COLO668 (cell line): ENCODE data around the gene KRT86.
"Not testable (repeated sequence)": the region's sequence is repeated elsewhere in the genome, so short reads cannot be mapped to it uniquely, and the experiment has no call there.

Experiments
- DNase-seq: peaks from one replicate; lab custom pipeline; 2025; ENCODE audit not compliant: unreplicated experiment; lab: John Stamatoyannopoulos, UW

The KRT86 gene

DNA sequence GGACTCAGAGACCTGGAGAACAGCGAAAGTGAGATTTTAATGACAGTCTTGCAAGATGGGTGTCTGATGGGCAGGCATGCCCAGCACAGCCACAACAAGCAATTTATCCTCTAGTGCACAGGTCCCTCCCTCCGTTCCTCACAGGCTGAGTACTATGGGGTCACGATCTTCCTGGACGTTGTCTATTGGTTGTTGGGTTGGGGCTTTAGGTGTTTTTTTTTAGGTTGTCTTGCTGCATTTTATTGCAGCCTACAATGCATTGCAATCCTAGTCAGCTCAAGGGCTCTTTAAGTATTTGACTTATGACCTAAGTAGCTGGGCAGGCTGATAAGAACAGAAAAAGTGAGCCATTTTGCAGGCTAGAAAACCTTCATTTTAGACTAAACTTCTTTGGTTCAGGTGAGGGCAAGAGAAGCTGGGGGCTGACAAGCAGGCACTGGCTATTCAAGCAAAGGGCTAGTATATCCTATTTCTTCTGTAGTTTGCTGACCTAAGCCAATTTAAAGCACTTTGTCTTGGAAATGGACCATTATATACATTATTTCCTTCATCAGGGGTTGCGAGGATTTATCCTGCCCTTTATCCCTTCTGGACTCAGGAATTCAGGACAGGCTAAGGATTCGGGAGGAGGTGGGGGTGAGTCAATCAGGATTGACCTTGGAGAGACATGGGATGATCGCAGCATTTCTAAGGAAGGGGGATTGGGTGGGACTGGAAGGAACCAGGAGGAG, 35.4 kb upstream of the KRT86 start:
- no peak for DNase-seq

DNA sequence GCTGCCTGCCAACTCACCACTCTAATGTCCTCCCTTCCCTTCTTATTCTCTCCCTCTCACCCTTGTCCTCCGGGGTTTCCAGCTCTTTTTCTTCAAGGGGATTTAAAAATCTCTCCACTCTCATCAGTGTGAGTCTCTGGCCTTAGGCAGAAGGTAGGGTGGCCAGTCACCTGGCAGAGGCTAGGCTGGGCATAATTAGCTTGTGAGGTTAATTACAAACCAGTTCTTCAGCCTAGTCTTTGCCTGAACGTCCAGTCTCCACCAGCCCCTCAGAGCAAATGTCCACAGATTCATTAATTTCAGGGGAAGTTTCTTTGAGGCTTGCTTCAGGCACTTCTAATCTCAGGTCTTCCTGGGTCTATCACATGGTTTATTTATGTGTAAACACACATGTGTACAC, 34.7 kb upstream of the KRT86 start:
- DNase-seq: no peak

DNA sequence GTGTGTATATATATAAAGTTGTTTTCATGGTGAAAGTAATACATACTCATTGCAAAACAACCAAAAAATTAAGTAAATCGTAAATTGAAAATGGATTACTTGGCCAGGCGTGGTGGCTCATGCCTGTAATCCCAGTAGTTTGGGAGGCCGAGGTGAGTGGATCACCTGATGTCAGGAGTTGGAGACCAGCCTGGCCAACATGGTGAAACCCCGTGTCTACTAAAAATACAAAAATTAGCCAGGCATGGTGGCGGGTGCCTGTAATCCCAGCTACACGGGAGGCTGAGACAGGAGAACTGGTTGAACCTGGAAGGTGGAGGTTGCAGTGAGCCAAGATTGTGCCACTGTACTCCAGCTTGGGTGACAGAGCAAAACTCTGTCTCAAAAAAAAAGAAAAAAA, 34.2 kb upstream of the KRT86 start:
- not testable (repeated sequence) for DNase-seq

DNA sequence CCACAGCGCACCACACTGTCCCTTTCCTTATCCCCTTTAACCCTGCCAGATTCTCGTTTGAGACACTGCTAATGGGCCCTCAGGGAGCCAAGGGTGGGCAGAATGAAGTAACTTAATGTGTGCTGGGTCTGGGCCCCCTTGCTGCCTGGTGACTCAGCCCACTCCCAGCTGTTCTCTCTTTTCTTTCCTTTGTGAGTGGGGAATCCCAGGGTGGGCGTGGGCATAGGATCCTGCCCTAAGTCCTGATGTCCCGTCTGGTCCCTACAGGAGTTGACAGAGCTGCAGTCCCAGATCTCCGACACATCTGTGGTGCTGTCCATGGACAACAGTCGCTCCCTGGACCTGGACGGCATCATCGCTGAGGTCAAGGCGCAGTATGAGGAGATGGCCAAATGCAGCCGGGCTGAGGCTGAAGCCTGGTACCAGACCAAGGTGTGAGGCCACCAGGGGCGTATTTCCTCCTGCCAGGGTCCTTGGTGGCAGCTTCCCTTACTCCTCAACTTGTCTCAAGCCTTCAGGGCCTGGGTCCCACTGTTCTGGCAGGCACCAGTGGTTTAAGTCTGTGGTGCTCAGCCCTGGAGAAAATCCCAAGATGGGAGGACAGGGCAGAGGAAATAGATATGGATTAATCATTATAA, 33.1 kb upstream of the KRT86 start:
- DNase-seq: no peak

DNA sequence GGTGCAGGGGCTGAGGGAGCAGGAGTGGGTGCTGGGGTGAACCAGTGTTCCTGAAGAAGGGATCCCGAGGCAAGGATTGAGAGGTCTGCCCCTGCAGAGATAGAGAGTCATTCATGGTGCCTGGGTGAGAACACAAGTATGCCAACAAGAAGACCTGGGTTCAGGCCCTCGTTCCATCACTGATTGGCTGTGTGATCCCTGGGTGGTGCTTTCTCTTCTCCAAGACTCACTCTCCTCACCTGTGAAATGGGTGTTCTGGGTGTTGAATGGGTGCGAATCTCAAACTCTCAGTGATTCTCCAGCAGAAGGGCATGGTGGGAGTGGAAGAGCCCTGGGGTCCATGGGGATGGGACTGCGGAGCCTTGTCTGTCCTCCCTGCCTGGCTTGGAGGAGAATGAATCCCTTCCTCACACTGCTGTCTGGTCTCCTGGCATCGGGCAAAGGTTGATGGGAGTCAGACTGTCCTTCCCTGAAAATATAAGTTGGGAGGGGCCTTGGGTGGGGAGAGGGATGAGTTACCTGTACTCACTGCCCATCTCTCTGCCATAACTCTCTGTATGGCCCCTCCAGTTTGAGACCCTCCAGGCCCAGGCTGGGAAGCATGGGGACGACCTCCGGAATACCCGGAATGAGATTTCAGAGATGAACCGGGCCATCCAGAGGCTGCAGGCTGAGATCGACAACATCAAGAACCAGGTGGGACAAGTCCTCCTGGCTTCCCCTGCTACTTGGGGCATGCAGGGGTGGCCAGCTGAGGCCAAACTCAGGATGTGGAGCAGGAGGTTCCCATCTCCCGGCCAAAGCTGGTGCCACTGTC, 31.8 kb upstream of the KRT86 start:
- no peak for DNase-seq

DNA sequence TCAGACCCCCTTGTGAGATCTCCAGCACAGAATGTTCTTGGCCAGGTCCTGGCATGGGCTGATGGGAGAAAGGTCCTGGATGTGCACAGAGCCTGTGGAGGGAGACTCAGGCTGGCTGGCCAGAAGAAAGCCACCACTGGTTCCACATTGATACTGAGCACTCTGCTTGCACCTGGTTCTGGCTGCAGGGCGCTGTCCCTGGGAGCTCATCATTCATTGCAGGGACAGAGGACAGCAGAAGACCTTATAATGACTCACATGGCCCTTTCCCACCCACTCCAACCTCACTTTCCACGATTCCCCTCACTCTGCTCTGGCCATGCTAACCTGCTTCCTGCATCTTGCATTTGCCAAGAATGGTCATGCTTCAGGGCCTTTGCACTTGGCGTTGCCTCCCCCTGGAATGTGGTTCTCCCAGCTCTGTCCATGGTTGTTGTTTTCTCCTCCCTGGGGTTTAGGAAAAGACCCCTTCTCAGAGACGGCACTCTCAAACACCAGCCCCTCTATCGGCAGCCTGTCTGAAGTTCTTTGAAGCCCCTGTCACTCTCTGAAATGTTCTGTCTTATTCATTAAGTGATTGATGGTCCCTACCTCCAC, 31.1 kb upstream of the KRT86 start:
- peak; percentile 51 for DNase-seq

DNA sequence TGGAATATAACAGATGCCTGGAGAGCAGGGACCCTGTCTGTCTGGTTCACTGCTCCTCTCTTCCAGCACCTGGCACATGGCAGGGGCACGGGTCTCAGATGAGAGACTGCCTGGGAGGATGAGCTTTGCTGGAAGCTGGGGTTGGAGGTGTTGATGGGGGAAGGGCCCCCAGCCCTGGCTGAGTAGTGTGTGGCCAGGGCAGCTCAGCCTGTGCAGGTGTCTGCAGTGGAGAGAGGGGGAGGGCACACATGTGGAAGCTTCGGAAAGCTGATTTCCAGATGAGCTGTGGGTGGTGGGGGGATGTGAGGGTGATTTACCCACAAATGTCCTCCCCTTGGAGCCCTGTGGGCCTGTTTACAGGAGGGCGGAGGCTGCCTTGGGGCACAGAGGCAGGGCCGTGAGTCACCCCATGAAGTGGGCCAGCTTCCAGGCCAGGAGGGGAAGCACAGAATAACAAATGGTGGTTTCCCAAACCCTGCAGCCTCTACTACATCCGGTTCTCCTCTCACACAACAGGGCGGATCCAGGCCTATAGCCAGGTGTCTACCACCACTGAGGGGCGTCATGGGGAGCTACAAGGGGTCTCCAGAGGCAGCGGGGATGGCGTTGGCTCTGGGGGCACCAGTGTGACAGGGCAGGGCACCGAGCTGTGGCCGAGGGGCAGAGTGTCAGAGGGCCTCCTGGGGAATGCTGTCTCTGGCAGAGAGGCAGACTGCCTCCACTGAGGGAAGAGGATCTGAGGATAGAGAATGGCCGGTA, 30.4 kb upstream of the KRT86 start:
- DNase-seq: peak; percentile 92

DNA sequence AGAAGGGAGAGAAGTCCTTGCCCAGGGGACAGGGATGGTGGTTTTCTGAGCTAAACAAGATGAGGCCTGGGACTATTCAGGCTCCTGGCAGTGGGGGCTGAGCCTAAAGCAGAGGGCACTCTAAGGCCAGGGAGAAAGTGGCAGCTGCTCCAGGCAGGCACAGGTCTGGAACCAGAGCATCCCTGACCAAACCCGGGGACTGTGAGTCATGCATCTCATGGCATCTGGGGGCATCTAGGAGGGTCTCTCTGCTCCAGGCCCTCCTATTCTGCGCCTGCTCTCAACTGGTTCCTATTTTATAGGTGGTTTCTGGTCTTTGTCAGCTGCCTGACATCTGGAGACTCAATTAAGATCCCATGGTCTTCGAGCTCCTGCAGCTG, 29.8 kb upstream of the KRT86 start:
- DNase-seq: peak; percentile 31

DNA sequence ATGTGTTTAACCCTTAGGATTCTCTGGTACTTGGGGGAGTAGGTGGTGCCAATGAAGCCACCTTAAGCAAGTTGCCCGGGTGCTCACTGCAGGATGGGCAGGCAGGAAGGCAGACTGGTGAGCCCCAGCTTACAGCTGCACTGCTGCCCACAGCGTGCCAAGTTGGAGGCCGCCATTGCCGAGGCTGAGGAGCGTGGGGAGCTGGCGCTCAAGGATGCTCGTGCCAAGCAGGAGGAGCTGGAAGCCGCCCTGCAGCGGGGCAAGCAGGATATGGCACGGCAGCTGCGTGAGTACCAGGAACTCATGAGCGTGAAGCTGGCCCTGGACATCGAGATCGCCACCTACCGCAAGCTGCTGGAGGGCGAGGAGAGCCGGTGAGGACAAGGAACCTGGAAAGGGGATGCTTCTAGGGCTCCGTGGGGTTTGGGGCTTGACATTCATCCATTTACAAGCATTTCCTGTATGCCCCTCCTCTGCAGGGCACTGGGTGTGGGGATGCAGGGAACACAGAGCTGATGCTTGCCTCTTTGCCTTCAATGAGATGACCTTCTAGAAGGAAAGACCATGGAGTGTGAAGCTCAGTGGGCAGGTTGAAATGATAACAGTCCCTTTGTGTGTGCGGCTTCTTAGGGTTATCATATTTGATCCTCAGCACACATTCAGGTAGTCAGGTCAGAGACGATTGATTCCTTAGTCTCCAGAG, 29.0 kb upstream of the KRT86 start:
- no peak for DNase-seq

DNA sequence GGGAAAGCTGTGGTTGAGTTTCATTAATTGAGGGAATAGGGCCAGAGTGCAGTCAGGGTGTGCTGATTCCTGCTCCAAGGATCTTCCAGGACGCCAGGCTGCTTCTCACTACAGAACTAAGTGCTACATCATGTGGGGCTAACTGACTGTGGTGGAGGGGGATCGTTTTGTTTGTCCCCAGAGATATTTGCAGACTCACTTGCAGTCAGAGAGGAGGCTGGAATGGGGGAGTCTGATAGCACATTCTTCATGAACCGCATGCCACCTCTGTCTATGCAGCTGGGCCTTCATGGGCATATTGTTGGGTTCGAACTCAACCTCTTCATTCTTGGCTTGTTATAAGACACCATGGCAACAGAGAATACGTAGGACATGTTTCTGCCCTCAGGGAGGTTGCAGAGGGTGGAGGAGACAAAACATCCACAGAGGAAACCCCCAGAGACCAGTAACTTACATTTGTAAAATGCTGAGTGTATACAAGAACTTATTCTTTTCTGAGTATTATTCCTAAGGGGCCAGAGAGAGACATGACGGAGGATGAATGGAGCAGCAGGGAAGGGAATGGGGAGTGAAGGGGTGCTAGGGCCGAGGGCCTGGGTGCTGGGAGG, 28.4 kb upstream of the KRT86 start:
- no peak for DNase-seq

DNA sequence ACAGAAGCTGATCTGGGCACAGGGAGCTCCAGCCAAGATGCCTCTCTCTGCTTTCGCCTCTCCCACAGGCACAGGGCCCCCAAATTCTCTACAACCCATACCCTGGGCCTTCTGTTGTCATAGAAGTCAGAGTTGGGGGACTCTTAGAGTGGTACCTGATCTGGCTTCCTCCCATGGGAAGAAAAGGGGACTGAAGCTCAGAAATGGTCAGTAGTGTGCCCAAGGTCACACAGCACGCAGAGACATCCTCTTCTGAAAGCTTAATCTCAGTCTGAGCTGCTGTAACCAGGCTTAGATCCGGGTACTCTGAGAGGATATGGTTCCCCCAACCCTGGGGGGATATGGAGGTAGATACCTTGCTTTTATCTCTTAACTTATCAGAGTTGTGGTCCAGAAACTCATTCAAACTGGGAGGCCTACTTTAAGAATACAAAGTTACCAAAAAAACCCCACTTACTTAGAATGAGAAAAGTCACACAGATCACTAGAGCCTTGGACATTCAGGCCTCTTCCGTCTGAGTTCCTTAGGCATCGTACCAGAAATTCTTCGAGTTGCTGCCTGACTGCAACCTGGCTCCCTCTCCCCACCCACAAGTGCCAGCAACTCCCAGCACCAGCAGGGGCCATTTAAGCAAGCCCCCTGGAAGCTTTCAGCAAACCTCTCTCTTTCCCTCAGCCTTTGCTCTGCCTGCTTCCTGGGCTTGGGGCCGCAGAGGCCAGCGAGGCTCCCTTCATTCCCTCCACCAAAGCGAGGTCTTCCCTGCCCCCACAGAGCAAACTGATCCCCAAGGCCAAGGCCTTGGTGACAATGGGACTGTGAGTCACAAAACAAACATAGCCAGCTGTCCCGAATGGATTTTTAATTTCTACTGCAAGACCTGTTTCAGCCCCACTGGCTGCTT, 27.5 kb upstream of the KRT86 start:
- peak; percentile 83 for DNase-seq

DNA sequence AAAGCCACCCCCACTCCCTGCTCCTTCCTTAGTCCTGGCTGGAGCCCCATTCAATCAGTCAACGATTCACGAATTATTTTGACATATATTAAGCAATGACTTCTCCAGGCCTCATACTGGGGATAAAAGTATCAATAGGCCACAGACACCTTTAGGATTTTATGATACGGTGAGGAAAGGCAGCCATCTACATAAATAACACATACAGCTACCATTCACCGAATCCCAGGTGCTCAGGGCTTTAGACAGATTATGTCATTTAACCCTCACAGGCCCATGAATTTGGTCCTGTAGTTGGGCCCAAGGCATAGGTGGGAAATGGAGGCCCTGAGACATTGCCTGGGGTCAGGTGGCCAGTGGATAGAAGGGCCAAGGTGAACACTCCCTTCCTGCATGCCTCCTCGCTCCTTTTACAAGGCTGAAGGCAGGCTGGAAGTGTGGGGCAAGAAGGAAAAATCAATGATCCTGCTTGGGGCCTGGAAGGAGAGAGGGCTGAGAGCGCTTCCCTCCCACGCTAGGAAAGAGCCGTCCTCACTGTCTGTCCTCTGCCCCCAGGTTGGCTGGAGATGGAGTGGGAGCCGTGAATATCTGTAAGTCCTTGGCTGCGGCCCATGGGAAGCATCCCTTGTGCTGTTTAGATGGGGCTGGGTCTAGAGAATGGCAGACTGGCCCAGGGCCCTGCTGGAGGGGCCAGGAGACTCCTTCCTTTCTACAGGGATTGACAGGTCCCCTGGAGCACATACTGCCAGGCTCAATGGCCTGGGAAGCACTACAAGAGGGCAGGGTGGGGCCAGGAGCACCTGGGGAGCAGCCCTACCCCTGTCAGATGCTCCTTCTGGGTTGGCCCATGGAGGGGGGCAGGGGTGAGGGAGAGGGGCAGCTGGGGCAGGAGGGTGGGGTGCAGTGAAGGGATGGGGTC, 26.6 kb upstream of the KRT86 start:
- DNase-seq: no peak

DNA sequence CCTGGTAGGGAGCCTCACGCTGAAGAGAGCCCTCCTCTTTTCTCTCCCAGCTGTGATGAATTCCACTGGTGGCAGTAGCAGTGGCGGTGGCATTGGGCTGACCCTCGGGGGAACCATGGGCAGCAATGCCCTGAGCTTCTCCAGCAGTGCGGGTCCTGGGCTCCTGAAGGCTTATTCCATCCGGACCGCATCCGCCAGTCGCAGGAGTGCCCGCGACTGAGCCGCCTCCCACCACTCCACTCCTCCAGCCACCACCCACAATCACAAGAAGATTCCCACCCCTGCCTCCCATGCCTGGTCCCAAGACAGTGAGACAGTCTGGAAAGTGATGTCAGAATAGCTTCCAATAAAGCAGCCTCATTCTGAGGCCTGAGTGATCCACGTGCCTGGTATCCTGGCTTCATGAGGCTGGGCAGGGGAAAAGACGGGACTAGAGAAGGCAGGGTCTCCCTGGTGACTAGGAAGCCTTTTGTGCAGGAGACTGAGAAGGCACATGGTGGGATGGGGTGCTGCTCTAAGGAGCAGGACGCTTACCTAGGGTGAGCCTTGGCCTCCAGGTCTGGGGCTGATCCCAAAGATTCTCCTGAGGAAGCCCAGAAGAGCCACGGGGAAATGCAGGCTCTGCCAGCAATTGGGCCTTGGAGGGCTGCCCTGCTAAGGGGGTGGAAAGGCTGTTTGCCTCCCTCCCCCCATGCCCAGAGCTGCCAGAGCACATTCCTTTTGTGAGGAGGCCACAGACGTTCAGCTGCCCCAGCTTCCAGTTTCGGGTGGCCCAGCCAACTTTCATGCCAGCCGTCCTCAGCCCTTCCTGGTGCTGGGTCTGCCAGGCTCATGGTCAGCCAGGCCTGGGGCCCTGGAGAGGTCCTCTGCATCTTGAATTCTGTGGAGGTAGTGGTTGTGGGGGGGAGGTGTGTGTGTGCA, 25.6 kb upstream of the KRT86 start:
- DNase-seq: no peak

DNA sequence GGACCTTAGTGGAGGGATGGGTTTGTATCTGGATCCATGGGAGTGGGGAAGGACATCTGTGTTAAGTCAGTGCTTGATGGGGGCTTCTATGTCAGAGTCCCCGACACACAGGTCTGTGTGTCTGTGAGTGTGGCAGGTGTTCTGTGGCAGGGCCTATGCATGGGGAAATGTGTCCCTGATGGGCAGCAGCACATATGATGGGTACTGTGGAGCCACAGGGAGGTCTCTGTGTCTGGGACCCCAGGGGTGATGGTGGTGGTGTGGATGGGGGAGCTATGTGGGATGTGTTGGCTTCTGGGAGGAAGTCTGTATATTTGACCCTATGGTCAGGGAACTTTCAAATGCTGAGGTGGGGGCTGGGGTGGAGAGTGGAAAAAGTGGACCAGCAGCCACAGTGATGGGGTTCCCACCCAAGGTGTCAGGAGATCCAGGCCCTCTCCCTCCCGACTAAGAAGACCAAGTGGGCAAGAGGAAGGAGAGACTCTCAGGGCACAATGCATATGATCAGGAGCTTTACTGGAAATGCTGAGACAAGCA, 24.9 kb upstream of the KRT86 start:
- DNase-seq: no peak

DNA sequence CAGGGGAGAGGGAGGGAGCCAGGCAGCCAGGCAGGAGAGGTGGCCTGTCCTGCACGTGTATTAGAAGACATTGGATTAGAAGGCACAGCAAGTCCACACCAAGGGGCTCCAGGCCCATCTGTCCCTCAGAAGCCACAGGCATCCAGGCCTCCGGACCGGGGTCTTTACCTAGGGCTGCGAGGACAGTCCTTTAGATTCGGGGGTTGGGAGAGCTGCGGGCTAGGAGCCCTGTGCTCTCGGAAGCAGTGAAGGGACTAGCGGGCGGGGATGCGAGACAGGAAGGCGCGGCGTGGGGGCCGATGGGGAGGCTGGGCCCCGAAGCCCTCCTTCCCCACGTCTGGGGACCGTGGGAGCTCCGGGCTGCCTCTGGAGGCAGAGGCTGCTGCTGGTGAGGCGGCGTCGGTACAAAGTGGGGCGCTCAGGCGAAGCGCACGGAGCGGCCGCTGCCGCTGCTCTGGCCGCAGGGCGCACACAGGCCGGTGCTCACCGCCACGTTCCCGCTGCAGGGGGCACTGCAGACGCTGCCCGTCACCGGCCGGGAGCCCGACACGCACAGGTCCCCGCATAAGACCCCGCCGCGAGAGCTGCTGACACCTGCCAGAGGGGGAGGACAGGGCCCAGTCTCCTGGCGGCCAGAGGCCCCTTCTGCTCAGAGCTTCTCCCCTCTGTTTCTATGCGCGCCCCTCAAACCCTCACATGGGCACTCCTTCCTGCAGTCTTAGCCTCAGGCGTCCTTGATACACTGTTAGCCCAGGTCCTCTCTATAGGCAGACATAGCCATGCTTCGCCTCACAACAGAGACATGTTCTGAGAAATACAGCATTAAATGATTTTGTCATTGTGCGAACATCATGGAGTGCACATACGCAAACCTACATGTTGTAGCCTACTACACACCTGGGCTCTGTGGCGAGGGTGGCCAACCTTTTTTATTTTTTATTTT, 24.1 kb upstream of the KRT86 start:
- no peak for DNase-seq
